ENCODE results near the gene MTA3. TPM values are rescaled to one million over a fixed set of nuclear protein-coding genes. Genes with fewer than 3 reads are reported as not detected.
"Not testable (repeated sequence)": the region's sequence is repeated elsewhere in the genome, so short reads cannot be mapped to it uniquely, and the experiment has no call there.

MTA3 gene
- polyA plus RNA-seq, 3 donors: 63.0 to 74.2 (median 70.5) TPM

- no peak for DNase-seq
Observed at GRCh38 chr2:42602218-42602875, 33.9 kb downstream of the MTA3 start.

- no peak for DNase-seq
Observed at GRCh38 chr2:42602876-42603219, 34.4 kb downstream of the MTA3 start.

- DNase-seq: not testable (repeated sequence)
Observed at GRCh38 chr2:42604341-42604867, 36.0 kb downstream of the MTA3 start.

- DNase-seq: not testable (repeated sequence)
Observed at GRCh38 chr2:42606166-42606565, 37.7 kb downstream of the MTA3 start.

- DNase-seq: no peak
Observed at GRCh38 chr2:42607101-42607637, 38.7 kb downstream of the MTA3 start.

GRCh38 chr2:42613281-42614064 lies 45.0 kb downstream of the MTA3 start:
- no peak for DNase-seq

GRCh38 chr2:42614838-42615237 lies 46.4 kb downstream of the MTA3 start:
- DNase-seq: no peak

- no peak for DNase-seq
Observed at GRCh38 chr2:42618116-42618515, 49.7 kb downstream of the MTA3 start.

- no peak for DNase-seq
Observed at GRCh38 chr2:42618972-42619371, 50.5 kb downstream of the MTA3 start.

- not testable (repeated sequence) for DNase-seq
Observed at GRCh38 chr2:42621626-42622025, 53.2 kb downstream of the MTA3 start.

GRCh38 chr2:42622943-42623676 lies 54.7 kb downstream of the MTA3 start:
- no peak for DNase-seq

GRCh38 chr2:42624047-42624446 lies 55.6 kb downstream of the MTA3 start:
- no peak for DNase-seq

GRCh38 chr2:42628024-42628423 lies 59.6 kb downstream of the MTA3 start:
- not testable (repeated sequence) for DNase-seq

- DNase-seq: no peak
Observed at GRCh38 chr2:42636934-42637333, 68.5 kb downstream of the MTA3 start.

GRCh38 chr2:42638080-42638784 lies 69.8 kb downstream of the MTA3 start:
- DNase-seq: no peak

- DNase-seq: no peak
Observed at GRCh38 chr2:42639340-42640077, 71.1 kb downstream of the MTA3 start.

GRCh38 chr2:42640261-42640660 lies 71.8 kb downstream of the MTA3 start:
- no peak for DNase-seq

GRCh38 chr2:42642371-42642770 lies 73.9 kb downstream of the MTA3 start:
- not testable (repeated sequence) for DNase-seq

- no peak for DNase-seq
Observed at GRCh38 chr2:42645551-42645950, 77.1 kb downstream of the MTA3 start.

GRCh38 chr2:42648796-42649195 lies 80.4 kb downstream of the MTA3 start:
- DNase-seq: no peak

- DNase-seq: no peak
Observed at GRCh38 chr2:42651057-42651456, 82.6 kb downstream of the MTA3 start.

Data from renal pelvis (tissue), 4 donors.